ENCODE data around the gene BLCAP.
"Not testable (repeated sequence)": the region's sequence is repeated elsewhere in the genome, so short reads cannot be mapped to it uniquely, and the experiment has no call there.

Gene BLCAP

DNA sequence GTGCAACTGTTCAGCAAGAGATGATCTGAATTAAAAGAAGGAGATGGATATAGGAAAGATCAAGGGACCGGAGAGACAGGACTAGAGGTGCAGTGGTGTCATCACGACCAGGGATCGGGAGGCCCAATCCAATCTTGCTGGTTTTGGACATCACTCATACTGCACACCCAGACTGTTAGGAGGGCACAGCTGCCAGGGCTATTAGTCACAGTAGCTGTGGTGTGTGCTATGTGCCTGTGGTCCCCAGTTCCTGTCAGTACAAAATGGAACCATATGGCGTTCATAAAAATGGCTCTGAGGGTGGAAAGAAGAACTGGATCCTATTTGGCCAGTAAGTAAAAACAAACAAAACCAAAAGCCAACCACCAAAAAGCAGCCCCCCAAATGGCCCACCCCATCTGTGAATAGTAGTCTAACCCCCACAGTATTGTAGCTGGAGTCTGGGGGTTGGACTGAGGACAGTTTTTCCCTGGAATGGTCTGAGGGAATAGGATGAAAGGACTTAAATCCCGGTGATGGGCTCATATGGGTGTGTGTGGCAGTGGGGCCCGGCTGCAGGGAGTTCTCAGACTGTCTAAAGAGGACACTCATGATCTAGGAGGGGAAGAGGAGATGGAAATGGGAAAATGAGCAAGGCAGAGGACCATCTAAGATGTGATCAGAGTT, 15.9 kb downstream of the BLCAP start:
- DNase-seq = no peak

DNA sequence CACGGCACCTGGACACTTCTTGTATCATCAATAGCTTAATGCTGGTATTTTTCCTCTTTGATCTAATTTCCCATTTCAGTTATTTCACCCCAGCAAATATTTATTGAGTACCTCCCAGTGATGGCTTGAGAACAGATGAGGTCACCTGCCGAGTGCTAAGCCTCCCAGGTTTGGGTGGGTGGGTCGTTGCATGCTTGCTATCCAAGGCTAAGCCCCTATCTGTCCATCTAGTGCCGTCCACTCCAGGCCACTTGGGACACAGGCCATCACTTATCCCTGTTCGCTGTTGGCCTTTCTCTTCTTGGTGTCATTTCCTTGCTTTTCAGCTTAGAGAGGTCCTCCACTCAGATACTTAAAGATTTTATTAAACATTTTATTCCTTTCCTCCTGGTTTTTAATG, 17.4 kb downstream of the BLCAP start:
- DNase-seq = no peak

DNA sequence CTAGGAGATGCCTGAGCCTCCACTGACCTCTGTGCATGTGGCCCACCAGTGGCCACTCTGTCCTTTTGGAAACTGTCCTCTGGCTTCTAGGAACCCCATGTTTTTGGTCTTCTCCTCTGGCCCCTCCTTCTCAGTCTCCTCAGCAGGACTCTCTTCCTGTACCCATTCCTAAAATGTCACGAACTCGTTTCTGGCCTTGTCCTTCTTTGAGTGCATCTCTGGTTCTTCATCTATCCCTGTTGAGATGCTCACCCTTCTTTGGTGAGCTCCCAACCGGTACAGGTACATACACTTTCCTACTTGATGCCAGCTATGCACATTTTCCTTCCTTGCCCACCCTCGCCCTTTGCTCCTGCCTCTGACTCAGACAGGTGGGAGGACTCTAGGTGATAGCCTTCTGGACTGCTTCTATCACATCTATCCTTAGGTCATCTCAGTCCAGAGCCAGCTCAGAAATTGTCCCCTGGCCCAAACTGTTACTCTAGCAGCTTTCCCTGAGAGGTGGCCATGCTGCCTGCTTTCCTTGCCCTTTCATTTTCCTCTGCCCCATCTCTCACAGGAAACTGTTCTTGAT, 21.4 kb downstream of the BLCAP start:
- DNase-seq = no peak

DNA sequence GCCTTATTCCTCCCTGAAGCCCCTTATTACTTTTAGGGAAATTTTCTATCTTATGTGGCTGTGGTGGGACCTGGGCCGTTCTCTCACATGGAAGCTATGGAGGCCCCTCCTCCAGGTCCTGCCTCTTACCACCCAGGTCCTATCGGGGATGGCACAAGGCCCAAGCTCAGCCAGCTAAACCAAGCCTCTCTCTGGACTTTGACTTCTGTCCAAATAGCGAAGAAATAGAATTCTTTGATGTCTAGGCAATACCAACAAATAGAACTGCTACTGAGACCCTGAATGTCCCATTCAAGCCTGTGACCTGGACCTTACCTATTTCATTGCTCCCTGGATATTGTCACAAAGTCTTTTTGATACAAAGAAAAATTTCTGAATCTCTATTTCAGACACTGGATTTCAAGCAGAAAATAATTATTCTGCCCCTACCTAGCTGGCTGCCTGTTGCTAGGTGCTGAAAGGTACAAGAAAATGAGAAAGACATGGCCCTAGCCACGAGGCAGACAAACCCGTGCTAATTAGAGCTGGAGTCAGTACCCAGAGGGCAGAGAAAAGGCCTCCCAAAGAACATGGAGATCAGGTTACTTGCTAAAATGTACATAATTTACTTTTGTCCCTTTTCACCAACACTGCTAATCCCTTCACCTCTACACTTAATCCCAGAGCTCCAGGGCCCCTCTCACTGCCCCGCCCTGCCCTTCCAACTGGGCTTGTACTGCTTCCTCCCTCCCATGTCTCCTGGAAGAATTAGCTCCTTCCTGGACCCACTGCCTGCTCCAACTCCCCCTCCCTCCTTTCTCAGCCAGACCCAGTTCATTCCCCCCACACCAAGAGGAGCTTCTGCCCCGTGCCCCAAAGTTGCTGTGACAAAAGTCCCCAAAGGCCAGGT, 22.2 kb downstream of the BLCAP start:
- DNase-seq = no peak

DNA sequence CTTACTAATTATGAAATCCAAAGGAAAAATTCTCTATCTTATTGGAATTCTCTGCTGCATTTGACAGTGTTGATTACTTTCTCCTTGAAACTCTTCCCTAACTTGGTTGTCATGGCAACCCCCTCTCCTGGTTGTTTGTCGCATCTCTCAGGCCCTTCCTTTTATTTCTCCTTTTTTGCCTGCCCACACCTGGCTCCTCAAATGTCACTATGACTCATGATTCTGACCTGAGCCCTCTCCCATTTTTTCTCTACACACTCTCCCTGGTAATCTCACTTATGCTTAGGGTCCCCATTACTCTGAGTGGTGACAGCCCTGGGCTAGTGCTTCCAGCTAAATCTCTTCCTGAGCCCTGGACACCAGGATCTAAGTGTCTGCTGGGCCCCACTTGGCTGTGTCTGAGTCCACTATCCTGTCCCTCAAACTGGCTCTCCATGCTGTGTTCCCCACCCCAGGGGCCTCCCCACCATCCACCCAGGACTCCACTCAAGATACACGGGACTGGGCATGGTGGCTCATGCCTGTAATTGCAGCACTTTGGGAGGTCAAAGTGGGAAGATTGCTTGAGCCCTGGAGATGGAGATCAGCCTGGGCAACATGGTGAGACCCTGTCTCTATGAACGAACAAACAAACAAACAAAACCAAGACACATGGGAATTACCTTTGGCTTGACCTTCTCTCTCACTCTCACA, 23.1 kb downstream of the BLCAP start:
- no peak for DNase-seq

DNA sequence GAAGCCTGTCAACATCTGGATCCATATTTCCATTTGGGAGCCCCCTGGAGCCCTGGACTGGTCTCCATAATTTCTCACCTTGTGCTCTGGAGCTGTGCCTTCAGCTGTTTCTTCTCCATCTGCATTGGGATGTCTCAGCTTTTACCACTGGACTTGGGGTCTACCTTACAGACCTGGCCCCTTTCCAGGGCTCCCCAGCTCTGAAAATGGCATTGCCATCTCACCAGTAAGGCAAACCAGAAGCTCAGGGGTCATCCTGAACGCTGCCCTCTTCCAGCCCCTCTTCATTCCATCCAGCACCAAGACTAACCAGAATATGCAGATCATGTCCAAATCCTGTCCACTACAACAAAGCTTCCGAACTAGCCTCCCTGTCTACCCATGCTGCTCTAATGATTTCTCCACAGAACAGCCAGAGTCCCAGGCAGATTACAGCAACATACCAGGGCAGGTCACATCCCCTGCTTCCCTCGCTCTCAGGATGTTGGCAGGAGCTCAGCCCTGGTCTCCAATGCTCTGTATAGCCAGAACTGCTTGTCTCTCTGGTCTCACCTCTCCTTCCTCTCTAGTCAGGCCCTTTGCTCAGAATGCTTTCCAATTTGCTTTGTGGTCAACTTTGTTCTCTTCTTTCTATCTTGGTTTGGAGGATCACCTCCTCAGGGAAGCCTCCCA, 24.3 kb downstream of the BLCAP start:
- no peak for DNase-seq

DNA sequence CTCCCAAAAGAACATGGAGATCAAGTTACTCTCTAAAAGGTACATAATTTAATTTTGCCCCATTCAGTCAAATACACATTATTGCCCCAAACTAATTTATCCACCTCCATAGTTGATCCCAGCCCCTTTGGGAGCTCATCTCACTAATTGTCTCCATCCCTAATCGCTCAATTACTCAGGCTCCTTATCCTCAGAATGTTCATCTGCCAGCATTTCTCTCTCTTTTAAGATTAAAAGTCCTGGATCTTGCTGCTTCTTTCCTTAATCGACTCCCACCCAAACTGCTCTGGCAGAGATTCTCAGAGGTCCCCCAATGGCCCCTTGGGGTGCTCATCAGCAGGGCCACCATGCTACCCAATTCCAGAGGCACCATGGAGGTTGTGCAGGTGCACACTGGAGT, 25.0 kb downstream of the BLCAP start:
- no peak for DNase-seq

DNA sequence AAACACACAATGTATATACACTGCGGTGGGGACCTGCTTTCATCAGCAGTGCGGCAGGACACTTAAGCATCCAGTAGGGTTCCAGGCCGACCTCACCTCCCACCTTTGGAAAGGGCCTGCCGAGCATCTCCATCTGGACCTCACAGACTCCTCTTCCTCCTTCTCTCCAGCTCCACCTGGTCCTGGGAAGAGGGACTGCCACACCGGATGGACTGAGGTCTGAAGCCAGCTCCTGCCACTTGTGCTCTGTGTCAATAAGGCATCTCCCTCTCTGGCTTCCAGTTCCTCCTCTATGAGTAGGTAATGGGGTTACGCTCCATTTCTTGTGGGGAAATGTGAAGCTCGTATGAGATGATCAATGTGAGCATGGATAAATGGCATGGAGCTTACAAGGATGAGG, 25.7 kb downstream of the BLCAP start:
- DNase-seq = no peak

DNA sequence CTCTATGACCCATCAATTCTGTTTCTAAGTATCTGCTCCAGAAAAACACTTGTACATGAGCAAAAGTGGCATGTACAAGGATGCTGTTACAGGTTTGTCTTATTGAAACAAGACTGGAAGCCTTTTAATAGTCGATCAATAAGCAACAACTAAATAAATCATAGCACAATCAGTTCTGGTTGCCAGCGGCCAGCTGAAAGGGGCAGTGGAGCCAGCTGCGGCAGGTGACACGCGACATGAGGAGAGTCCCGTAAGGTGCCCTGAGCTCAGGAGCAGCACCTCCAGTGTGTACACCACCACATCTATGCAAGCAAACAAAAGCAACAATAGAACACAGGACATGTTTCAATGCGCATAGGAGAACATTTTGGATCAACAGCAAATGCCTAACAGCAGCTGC, 27.4 kb downstream of the BLCAP start:
- no peak for DNase-seq

DNA sequence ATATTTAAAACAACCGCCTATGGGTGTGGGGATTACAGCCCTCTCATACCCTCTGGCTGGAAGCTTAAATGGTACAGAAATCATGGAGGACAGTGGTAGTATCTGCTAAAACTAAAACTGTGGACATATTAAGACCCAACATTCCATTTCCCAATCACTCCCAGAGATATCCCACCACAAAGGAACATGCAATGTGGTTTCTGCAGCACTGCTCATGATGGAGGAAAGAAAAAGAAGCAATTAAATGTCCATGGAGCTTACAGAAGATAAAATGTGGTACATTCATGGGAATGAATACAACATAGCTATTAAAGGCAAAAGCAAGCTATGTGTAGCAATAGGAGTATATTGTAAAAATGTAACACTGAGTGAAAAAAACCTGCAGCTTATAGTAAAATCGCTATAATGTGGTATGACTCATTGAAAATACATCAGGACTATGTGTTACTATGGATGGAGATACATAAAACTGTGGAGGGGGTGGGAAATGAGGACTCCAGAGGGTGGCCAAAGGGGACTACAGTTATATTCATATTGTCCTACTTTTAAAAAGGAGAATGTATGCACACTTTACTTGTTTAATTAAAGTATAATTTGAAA, 29.5 kb downstream of the BLCAP start:
- no peak for DNase-seq

DNA sequence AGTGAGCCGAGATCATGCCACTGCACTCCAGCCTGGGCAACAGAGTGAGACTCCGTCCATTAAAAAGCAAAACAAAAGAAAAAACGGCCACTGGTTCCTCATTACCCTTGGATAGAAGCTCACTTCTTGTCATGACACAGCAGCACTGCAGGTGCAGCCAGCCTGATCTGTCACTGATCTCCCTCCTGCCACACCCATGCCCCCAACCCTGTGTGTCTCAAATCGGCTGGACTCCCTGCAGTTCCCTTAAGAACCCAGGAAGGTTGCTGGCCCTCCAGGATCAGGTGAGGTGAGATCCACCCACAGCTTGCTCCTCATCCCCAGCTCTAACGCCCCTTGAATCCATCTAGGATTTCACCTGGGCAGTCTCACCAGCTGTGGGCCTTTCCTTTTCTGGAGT, 32.9 kb downstream of the BLCAP start:
- no peak for DNase-seq

DNA sequence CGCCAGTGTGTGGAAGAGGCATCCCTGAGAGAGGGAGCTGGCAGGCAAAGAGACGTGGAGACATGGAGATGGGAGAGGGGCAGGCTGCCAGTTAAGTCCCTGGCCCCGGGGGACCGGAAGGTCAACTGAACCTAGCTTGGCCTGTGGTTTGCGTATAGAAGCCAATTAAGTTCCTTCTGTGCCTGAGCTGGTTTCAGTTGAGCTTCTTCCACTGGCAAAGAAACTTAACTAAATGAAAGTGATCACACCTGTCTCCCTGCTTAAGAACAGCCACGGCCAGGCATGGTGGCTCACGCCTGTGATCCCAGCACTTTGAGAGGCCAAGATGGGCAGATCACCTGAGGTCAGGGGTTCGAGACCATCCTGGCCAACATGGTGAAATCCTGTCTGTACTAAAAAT, 33.4 kb downstream of the BLCAP start:
- no peak for DNase-seq

DNA sequence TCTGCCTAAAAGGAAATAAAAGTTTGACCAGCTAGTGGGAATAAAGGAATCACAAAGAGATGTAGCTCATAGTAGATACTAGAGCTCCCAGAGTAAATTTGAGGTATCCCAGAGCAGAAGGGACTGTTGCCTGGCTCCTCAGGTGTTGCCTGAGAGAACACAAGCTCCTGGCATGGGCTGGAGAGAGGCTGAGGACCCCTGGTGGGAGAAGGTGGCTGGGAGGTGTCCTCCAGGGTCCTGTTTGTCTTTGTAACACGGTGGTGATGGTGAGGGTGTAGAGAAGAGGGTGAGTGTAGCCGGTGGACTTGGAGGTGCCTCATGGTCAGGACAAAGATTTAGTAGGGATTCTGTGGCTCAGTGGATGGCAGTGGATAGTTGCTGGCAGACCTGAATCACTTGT, 34.7 kb downstream of the BLCAP start:
- no peak for DNase-seq

DNA sequence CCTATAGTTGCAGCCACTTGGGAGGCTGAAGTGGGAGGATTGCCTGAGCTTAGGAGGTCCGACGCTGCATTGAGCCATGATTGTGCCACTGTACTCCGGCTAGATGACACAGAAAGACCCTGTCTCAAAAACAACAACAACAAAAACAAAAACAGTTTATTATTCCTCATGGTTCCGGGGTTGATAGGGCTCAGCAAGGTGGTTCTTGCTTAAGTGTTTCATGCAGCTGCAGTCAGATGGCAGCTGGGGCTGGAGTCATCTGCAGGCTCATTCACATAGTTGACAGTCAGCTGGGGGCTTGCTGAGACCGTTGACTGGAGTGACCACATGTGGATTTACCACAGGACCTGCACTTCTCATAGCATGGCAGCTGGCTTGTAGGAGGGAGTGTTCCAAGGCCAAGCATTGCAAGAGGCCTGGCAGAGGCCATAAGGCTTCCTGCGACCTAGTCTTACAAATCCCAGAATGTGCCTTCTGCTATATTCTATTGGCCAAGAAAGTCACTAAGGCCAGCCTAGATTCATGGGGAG, 35.5 kb downstream of the BLCAP start:
- DNase-seq = no peak

DNA sequence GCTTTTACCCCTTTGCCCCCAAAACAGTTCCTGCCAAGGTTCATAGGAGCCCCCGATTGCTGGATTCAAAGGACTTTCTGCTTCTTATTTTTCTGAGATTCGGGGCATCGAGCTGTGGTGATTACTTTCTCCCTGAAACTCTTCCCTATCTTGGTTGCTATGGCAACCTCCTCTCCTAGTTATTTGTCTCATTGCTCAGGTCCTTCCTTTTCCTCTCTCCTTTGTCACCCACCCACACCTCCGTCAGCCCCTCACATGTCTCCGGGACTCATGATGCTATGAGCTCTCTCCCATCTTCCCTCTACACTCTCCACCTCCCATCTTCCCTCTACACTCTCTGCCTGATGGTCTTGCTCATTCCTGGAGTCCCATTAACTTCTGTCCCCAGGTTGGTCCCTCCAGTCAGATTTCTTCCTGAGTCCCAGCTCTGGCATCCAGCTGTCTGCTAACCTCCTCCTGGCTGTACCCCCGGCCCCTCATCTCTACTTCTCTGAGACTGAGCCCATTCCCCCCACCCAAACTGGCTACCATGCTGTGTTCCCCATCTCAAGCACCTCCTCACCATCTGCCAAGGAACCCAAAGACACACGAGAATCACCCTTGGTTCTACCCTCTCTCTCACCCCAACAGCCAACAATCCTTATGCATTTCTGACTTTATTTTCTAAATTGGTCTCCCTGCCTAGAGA, 36.9 kb downstream of the BLCAP start:
- no peak for DNase-seq

DNA sequence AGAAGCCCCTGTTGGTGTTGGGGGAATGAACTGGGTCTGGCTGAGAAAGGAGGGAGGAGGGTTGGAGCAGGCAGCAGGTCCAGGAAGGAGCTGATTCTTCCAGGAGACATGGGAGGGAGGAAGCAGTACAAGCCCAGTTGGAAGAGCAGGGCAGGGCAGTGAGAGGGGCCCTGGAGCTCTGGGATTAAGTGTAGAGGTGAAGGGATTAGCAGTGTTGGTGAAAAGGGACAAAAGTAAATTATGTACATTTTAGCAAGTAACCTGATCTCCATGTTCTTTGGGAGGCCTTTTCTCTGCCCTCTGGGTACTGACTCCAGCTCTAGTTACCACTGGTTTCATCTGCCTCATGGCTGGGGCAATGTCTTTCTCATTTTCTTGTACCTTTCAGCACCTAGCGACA, 41.5 kb downstream of the BLCAP start:
- DNase-seq = not testable (repeated sequence)

DNA sequence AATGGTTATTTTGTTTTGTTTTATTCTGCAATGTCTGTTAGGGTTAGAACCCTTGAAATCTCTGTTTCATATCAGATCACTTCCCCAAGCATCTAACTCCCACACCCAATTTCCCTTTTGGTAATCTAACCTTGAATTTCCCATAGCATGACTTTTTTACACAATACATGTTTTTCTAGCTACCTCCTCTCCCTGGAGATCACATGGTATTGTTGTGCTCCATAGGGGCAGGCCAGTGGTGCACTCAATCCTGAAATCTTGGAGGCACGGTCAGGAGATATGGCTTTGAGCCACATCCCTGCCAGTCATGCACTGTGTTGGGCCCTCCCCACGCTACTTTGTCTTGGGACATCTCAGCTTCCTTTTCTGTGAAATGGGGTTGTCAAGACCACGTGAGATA, 43.3 kb downstream of the BLCAP start:
- no peak for DNase-seq

DNA sequence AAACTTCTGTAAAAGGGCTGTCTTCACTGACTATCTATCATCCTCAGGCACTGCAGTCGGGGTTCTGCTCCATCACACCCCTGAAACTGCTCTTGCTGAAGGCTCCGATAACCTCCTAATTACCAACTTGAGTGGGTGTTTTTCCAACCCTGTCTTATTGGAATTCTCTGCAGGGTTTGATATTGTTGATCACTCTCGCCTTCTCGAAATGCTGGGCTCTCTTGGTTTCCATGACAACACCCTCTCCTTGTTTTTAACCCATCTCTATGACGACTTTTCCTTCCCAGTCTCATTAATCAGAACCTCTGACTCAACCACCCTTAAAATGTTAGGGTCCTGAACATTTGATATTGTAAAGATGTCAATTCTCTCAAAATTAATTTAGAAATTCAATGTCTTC, 46.1 kb downstream of the BLCAP start:
- DNase-seq = no peak

DNA sequence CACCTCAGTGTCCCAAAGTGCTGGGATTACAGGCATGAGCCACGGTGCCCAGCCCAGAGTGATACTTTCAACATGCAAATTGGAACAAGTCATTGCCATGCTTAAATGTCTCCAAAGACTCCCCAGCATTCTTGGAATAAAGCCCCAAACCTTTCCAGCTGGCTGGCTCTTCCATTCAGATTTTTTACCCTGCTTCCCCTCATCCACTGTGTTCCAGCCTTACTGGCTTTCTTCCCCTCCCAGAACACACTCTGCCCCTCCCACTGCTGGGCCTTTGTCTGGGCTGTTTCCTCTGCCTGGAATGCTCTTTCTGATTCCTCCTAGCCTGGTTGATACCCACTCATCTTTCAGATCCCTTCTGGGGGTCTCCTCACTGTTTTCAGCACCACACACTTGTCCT, 46.8 kb downstream of the BLCAP start:
- no peak for DNase-seq

DNA sequence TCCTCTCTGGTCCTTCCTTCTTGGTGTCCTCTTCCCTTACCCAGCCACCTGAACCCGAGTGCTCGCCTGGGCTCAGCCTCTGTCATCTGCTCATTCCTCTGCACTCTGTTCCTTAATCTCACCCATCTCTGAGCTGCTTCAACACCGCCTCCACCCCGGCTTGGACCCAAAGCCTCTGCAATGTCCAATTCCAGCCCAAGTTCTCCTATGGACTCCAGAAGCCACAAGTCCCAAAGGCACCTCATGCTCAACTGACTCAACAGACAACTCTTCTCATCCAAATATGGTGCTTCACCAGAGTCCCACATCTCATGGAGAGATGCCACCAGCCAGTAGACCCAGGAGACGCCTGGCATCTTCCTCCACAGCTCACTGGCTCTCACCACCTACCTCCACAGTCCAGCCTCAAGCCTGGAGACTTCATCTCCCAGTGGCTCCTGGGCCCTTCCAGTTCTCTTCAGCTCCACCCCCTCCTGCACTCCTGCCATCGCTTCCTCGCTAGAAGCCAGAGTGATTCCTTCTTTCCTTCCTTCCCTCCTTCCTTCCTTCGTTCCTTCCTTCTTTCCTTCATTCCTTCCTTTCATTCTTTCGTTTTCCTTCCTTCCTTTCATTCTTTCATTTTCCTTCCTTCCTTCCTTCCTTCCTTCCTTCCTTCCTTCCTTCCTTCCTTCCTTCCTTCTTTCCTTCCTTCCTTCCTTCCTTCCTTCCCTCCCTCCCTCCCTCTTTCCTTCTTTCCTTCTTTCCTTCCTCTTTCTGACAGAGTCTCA, 47.6 kb downstream of the BLCAP start:
- DNase-seq = no peak

DNA sequence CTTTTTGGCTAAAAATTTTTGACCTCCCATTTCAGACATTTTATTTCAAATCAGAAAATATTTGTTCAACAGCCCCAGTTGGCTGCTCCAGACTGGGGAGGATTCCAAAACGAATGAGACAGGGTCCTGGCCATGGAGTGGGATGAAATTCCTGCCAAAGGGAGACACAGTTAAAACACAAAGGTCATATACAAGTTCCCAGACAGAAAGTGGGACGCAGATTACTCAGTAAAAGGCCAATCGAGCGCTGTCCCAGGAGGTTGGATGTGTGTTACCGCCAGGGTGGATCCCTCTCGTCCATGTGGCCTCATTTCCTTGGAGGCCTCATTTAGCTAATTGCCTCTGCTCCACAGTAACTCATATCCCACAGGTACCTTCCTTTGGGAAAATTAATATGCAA, 48.4 kb downstream of the BLCAP start:
- DNase-seq = no peak

All from stimulated activated CD4-positive, alpha-beta T cell treated with anti-CD3 and anti-CD28 coated beads, Interleukin-15, amount 100 ng/mL, for 24 hours (primary cell).